Retina (tissue), 1 donor: ENCODE data around the gene FAM76A.
"Not testable (repeated sequence)": the region's sequence is repeated elsewhere in the genome, so short reads cannot be mapped to it uniquely, and the experiment has no call there.

Experiments used
- DNase-seq: peaks from one replicate; pipeline ENCODE4 v3.0.0-alpha.2; 2016

The FAM76A gene

GRCh38 chr1:27782950-27783349 is 57.2 kb downstream of the FAM76A start:
- no peak for DNase-seq

GRCh38 chr1:27784700-27785099 is 58.9 kb downstream of the FAM76A start:
- no peak for DNase-seq

GRCh38 chr1:27785781-27786455 is 60.2 kb downstream of the FAM76A start:
- no peak for DNase-seq

- DNase-seq, result no peak
These were observed 62.1 kb downstream of the FAM76A start for GRCh38 chr1:27787895-27788294.

- DNase-seq, result no peak
These were observed 63.8 kb downstream of the FAM76A start for GRCh38 chr1:27789540-27790041.

GRCh38 chr1:27790270-27790669 is 64.5 kb downstream of the FAM76A start:
- not testable (repeated sequence) for DNase-seq

- DNase-seq, result no peak
These were observed 69.8 kb downstream of the FAM76A start for GRCh38 chr1:27795601-27796000.

GRCh38 chr1:27804791-27805190 is 79.0 kb downstream of the FAM76A start:
- no peak for DNase-seq

- no peak for DNase-seq
These were observed 81.0 kb downstream of the FAM76A start for GRCh38 chr1:27806758-27807157.

GRCh38 chr1:27807385-27807784 is 81.6 kb downstream of the FAM76A start:
- no peak for DNase-seq

- DNase-seq, result not testable (repeated sequence)
These were observed 82.4 kb downstream of the FAM76A start for GRCh38 chr1:27808131-27808530.

GRCh38 chr1:27809883-27810282 is 84.1 kb downstream of the FAM76A start:
- DNase-seq, result no peak

- DNase-seq, result no peak
These were observed 86.2 kb downstream of the FAM76A start for GRCh38 chr1:27811741-27812500.
